Neural cell (in vitro differentiated cells): Measurements from ENCODE around the gene CCDC127. TPM values are rescaled to one million over a fixed set of nuclear protein-coding genes. Genes with fewer than 3 reads are reported as not detected.

ENCODE experiments used
- H2AFZ ChIP-seq: fragments of 200-600, 300-800 bp; sonication (generic), shearing (Covaris generic); 2 replicates; pipeline ENCODE4 v1.6.0; 2014; ENCODE audit warnings: low read depth, mild to moderate bottlenecking, antibody characterized with exemption, low read length, moderate library complexity
- H3F3A ChIP-seq: fragments of 200-600 bp; shearing (Covaris generic); 2 replicates; pipeline ENCODE4 v1.6.1; 2016; ENCODE audit warnings: mild to moderate bottlenecking, moderate library complexity, mixed read lengths, antibody characterized with exemption, low read length; ENCODE audit not compliant: insufficient read depth, poor library complexity, severe bottlenecking
- H3K27ac ChIP-seq: fragments of 200-600, 300-800 bp; sonication (generic), shearing (Covaris generic); 2 replicates; pipeline ENCODE4 v1.5.1; 2014; ENCODE audit warnings: mild to moderate bottlenecking, low read length, moderate library complexity
- H3K27me3 ChIP-seq: fragments of 300-800, 200-600 bp; sonication (generic), shearing (Covaris generic); 2 replicates; pipeline ENCODE4 v1.6.0; 2014; ENCODE audit warnings: mild to moderate bottlenecking, low read depth, low read length, moderate library complexity; ENCODE audit not compliant: insufficient read depth
- H3K36me3 ChIP-seq: fragments of 300-800, 200-600 bp; sonication (generic), shearing (Covaris generic); 2 replicates; pipeline ENCODE4 v1.5.1; 2014; ENCODE audit warnings: mild to moderate bottlenecking, antibody characterized with exemption, low read length, moderate library complexity; ENCODE audit not compliant: insufficient read depth
- H3K4me2 ChIP-seq: fragments of 300-800, 200-600 bp; sonication (generic), shearing (Covaris generic); 2 replicates; pipeline ENCODE4 v1.6.0; 2014; ENCODE audit warnings: mild to moderate bottlenecking, low read length
- H3K4me3 ChIP-seq: fragments of 300-800, 200-600 bp; sonication (generic), shearing (Covaris generic); 2 replicates; pipeline ENCODE4 v1.5.1; 2014; ENCODE audit warnings: mild to moderate bottlenecking, low read length, moderate library complexity
- H3K79me2 ChIP-seq: fragments of 200-600 bp; shearing (Covaris generic); replicated peaks from 2 replicates; pipeline ENCODE4 v1.6.0; 2014; ENCODE audit warnings: mild to moderate bottlenecking, low read length, moderate library complexity; ENCODE audit not compliant: insufficient read depth
- H3K9ac ChIP-seq: fragments of 300-800, 200-600 bp; sonication (generic), shearing (Covaris generic); 2 replicates; pipeline ENCODE4 v1.6.1; 2016; ENCODE audit warnings: mild to moderate bottlenecking, low read length, mixed read lengths
- H3K9me2 ChIP-seq: fragments of 200-600 bp; shearing (Covaris generic); 2 replicates; pipeline ENCODE4 v1.6.1; 2016; ENCODE audit warnings: mild to moderate bottlenecking, low read length, mixed read lengths; ENCODE audit not compliant: insufficient read depth
- H3K9me3 ChIP-seq: fragments of 200-600, 300-800 bp; sonication (generic), shearing (Covaris generic); 2 replicates; pipeline ENCODE4 v1.6.1; 2016; ENCODE audit warnings: mild to moderate bottlenecking, mixed run types, low read length, moderate library complexity, mixed read lengths
- H4K20me1 ChIP-seq: fragments of 200-600 bp; shearing (Covaris generic); 2 replicates; pipeline ENCODE4 v1.6.1; 2016; ENCODE audit warnings: mild to moderate bottlenecking, mixed run types; ENCODE audit not compliant: insufficient read depth
- CTCF ChIP-seq: fragments of 450-650 bp; IDR thresholded peaks from 2 replicates; pipeline ENCODE4 v1.5.1; 2014; ENCODE audit warnings: antibody characterized with exemption, mild to moderate bottlenecking, moderate library complexity; ENCODE audit not compliant: poor library complexity, severe bottlenecking
- EP300 ChIP-seq: fragments of 450-650 bp; conservative IDR thresholded peaks from 2 replicates; pipeline ENCODE4 v1.6.1; 2014; ENCODE audit warnings: antibody characterized with exemption, mild to moderate bottlenecking, moderate library complexity; ENCODE audit not compliant: poor library complexity, severe bottlenecking
- EZH2 ChIP-seq: fragments of 200-600, 300-800 bp; shearing (Covaris generic), sonication (generic); IDR thresholded peaks from 2 replicates; pipeline ENCODE4 v1.6.1; 2014; ENCODE audit warnings: antibody characterized with exemption, low read length, borderline replicate concordance, mild to moderate bottlenecking; ENCODE audit not compliant: insufficient read depth, poor library complexity, severe bottlenecking
- MXI1 ChIP-seq: fragments of 450-650 bp; conservative IDR thresholded peaks from 2 replicates; pipeline ENCODE4 v1.6.1; 2014; ENCODE audit warnings: antibody characterized with exemption, mild to moderate bottlenecking; ENCODE audit not compliant: poor library complexity, severe bottlenecking
- POLR2AphosphoS5 ChIP-seq: IDR thresholded peaks from 2 replicates; pipeline ENCODE4 v1.6.1; 2012
- RAD21 ChIP-seq: fragments of 450-650 bp; conservative IDR thresholded peaks from 2 replicates; pipeline ENCODE4 v1.6.1; 2014; ENCODE audit warnings: antibody characterized with exemption, mild to moderate bottlenecking, moderate library complexity
- REST ChIP-seq: IDR thresholded peaks from 2 replicates; pipeline ENCODE4 v1.6.1; 2012; ENCODE audit warnings: borderline replicate concordance
- SMC3 ChIP-seq: fragments of 450-650 bp; conservative IDR thresholded peaks from 2 replicates; pipeline ENCODE4 v1.6.1; 2014; ENCODE audit warnings: antibody characterized with exemption, mild to moderate bottlenecking, moderate library complexity; ENCODE audit not compliant: poor library complexity
- TAF1 ChIP-seq: IDR thresholded peaks from 2 replicates; pipeline ENCODE4 v1.6.1; 2012; ENCODE audit warnings: low read depth
- polyA plus RNA-seq: library from polyadenylated mRNA; depleted of rRNA; stranded (reverse); fragments of >200 nt; gene quantifications from 2 replicates; pipeline ENCODE4 v1.2.3, GENCODE V29; 2014

CCDC127 gene
- polyA plus RNA-seq, 1 donor from 2014 or later, result 5.4 TPM

GRCh38 chr5:207599-207998 lies 10.4 kb downstream of the CCDC127 start:
- Histone ChIP-seq H4K20me1 (no peaks in the 10 kb centered on the region), H3K4me3 (no peak overlapping the region), H3K79me2 (peaks cover 21% of the 10 kb centered on the region), H3K9me2 (no peaks in the 10 kb centered on the region), H3K27ac (no peak overlapping the region), H3K9me3 (no peaks in the 10 kb centered on the region), H3K27me3 (no peaks in the 10 kb centered on the region), H2AFZ (no peak overlapping the region), H3K9ac (no peak overlapping the region), H3K36me3 (no peaks in the 10 kb centered on the region), H3K4me2 (no peak overlapping the region), H3F3A (no peaks in the 10 kb centered on the region)
- TF ChIP-seq CTCF (no peak), SMC3 (no peak), POLR2AphosphoS5 (no peak), TAF1 (no peak), RAD21 (no peak), MXI1 (no peak), REST (no peak), EZH2 (no peak), EP300 (no peak)

- no peak for TF ChIP-seq EP300
- no peak for TF ChIP-seq SMC3
- no peak for TF ChIP-seq REST
- TF ChIP-seq EZH2, result no peak
- no peak for TF ChIP-seq MXI1
- no peak for TF ChIP-seq RAD21
- no peak for TF ChIP-seq TAF1
- no peak for TF ChIP-seq POLR2AphosphoS5
- no peak for TF ChIP-seq CTCF
- Histone ChIP-seq H3K36me3 (no peaks in the 10 kb centered on the region), H3K27ac (no peak overlapping the region), H3K79me2 (peaks cover 21% of the 10 kb centered on the region), H3F3A (no peaks in the 10 kb centered on the region), H3K4me2 (no peak overlapping the region), H4K20me1 (no peaks in the 10 kb centered on the region), H2AFZ (no peak overlapping the region), H3K27me3 (no peaks in the 10 kb centered on the region), H3K4me3 (no peak overlapping the region), H3K9me2 (no peaks in the 10 kb centered on the region), H3K9me3 (no peaks in the 10 kb centered on the region), H3K9ac (no peak overlapping the region)
These were observed 10.9 kb downstream of the CCDC127 start for GRCh38 chr5:206927-207536.
